RCC 7860 (cell line): Measurements from ENCODE around the gene OR52E1.

ENCODE experiments used
- DNase-seq: peaks from one replicate; pipeline ENCODE4 v3.0.0-alpha.2; 2015; ENCODE audit warnings: low spot score
- FAIRE-seq: peaks from 2 replicates; lab custom pipeline; 2012; peaks lifted over from hg19 to GRCh38; lab: Jason Lieb, UNC

Gene OR52E1

GRCh38 chr11:5107285-5107684 is 37.9 kb downstream of the OR52E1 start:
- no peak for DNase-seq
- FAIRE-seq = no peak

GRCh38 chr11:5115339-5115738 is 46.0 kb downstream of the OR52E1 start:
- FAIRE-seq = no peak
- no peak for DNase-seq

- FAIRE-seq (no peak), DNase-seq (no peak)
Measured at GRCh38 chr11:5117588-5117987, 48.2 kb downstream of the OR52E1 start.

- FAIRE-seq = no peak
Measured at GRCh38 chr11:5118893-5119292, 49.5 kb downstream of the OR52E1 start.

More at GRCh38 chr11:5118893-5119292, 49.5 kb downstream of the OR52E1 start:
- no peak for DNase-seq
